Keratinocyte (primary cell): Measurements from ENCODE around the gene HCN2.

ENCODE experiments used
- CTCF ChIP-seq, 3 experiments: IDR thresholded peaks in 1 of 3; conservative IDR thresholded peaks in 1 of 3; optimal IDR thresholded peaks in 1 of 3; 2 replicates in 2 of 3; 3 replicates in 1 of 3; pipeline versions ENCODE3 to v1.5.1; 2011; ENCODE audit warnings: low read length in 3 of 3, mild to moderate bottlenecking in 3 of 3, moderate library complexity in 2 of 3, control low read depth in 1 of 3, inconsistent platforms in 1 of 3; ENCODE audit not compliant: insufficient read depth in 2 of 3; ENCODE audit errors: extremely low read depth in 1 of 3
- EZH2 ChIP-seq: IDR thresholded peaks from one replicate; pipeline ENCODE4 v1.6.1; 2012; ENCODE audit warnings: inconsistent platforms, mild to moderate bottlenecking, low read length, moderate library complexity

- TF ChIP-seq CTCF (optimal IDR thresholded peaks at IDR 0.05 in 1 of 3, IDR thresholded peaks at IDR 0.05 in 1 of 3, conservative IDR thresholded peaks at IDR 0.05 in 1 of 3; ENCODE audit: extremely low read depth in 1 of 3, insufficient read depth in 2 of 3, low read length in 3 of 3) (no peak), EZH2 (no peak)
Measured at GRCh38 chr19:610071-610800, 20.6 kb downstream of the HCN2 start.
